Ovary (tissue), 9 donors: ENCODE results near the gene EDIL3. TPM values are rescaled to one million over a fixed set of nuclear protein-coding genes. Genes with fewer than 3 reads are reported as not detected.

Experiments
- DNase-seq, 5 donors: peaks; one replicate each; pipeline ENCODE4 v3.0.0-alpha.2; 2019 to 2020
- H3K27ac ChIP-seq, 2 donors: fragments of 200-600 bp; one replicate each; pipeline versions ENCODE4 v1.5.1 to v1.8.0; 2019 to 2022
- H3K27me3 ChIP-seq: fragments of 200-600 bp; one replicate; pipeline ENCODE4 v1.8.0; 2022
- H3K36me3 ChIP-seq: fragments of 200-600 bp; sonication (generic); one replicate; pipeline ENCODE4 v1.5.1; 2019
- H3K4me1 ChIP-seq: one replicate; pipeline ENCODE4 v1.8.1; 2013; ENCODE audit warnings: mild to moderate bottlenecking, moderate library complexity; ENCODE audit not compliant: insufficient read depth
- H3K4me3 ChIP-seq: fragments of 200-600 bp; sonication (generic); one replicate; pipeline ENCODE4 v1.5.1; 2017
- H3K9me3 ChIP-seq, 2 donors: fragments of 200-600 bp in 1 of 2; sonication (generic) in 1 of 2; one replicate each; pipeline versions ENCODE4 v1.5.1 to v1.8.1; 2013 to 2019; ENCODE audit warnings: mild to moderate bottlenecking in 1 of 2, moderate library complexity in 1 of 2
- EP300 ChIP-seq: sonication (generic); formaldehyde crosslinking; IDR thresholded peaks from one replicate; pipeline ENCODE4 v1.6.1; 2017; ENCODE audit warnings: antibody characterized with exemption
- POLR2A ChIP-seq: fragments of 450-650 bp; IDR thresholded peaks from one replicate; pipeline ENCODE4 v1.6.1; 2017; ENCODE audit warnings: antibody characterized with exemption, mild to moderate bottlenecking, moderate library complexity
- WGBS, 3 donors: extraction: QIAGEN DNeasy Blood & Tissue Kit in 1 of 3; methylation state at CpG; one replicate each; pipeline versions ENCODE4 v1.1.5 to v1.1.7; 2013 to 2017; 5-methylcytosine and 5-hydroxymethylcytosine counted together
- intact Hi-C, 4 donors: fragments of 100-400 bp; cut with DNase I; formaldehyde crosslinking; loops; one replicate each; pipeline versions ENCODE4 v1.11.0 to v1.15.1; 2022 to 2023
- polyA plus RNA-seq, 2 donors: library from polyadenylated mRNA; stranded (reverse); fragments of 200-250 nt in 1 of 2; fragments of 350-450 nt in 1 of 2; fragmentation: Illumina TruSeq in 1 of 2; extraction: RNeasy Lipid Tissue Mini Kit (QIAGEN cat#74804) in 1 of 2; gene quantifications; one replicate each; pipeline ENCODE4 v1.2.3, GENCODE V29; 2013 to 2014
- total RNA-seq, 7 donors: library from RNA; depleted of rRNA in 2 of 7; stranded (reverse); fragments of >200 nt in 2 of 7; fragmentation: NEBNext Ultra II Directional in 3 of 7; extraction: Animal tissue kit (Norgen Biotek cat#: 25700) in 3 of 7; gene quantifications; one replicate each; pipeline versions ENCODE4 v1.1.0 to v1.2.4, GENCODE V29; 2016 to 2023
- TF ChIP-seq, protein P1 (sequence below), 3 donors: fragments of 450-650 bp in 2 of 3; fragments of 200-600 bp in 1 of 3; IDR thresholded peaks; one replicate each; pipeline versions ENCODE4 v1.5.1 to v1.8.0; 2016 to 2022; ENCODE audit warnings: antibody characterized with exemption in 3 of 3, mild to moderate bottlenecking in 1 of 3
- donor health status: DM: no; HTN: no; CAD: no; lungs with moderate emphysema.
- donor health status: DM: no; HTN: no; CAD: no.
- donor health status: Bipolar disorder and iron deficiency.
- donor health status: DM: yes; HTN: yes; CAD: no.
- donor health status: DM: no; HTN: no; CAD: no.
- donor health status: DM: yes; HTN: yes; CAD: no.

Gene EDIL3
- total and polyA plus RNA-seq, 9 donors, result 5.9 to 41.5 (median 9.7) TPM

GRCh38 chr5:84259283-84260045 is 125.2 kb downstream of the EDIL3 start:
- DNase-seq, result no peak
- no peak overlapping the region for H3K4me3 ChIP-seq

GRCh38 chr5:84257061-84257460 is 127.6 kb downstream of the EDIL3 start:
- H3K27ac ChIP-seq, result no peak overlapping the region
- H3K4me3 ChIP-seq, result no peak overlapping the region
- no peaks in the 10 kb centered on the region for H3K9me3 ChIP-seq
- no peaks in the 10 kb centered on the region for H3K4me1 ChIP-seq
- TF ChIP-seq EP300 (no peak), POLR2A (no peak)
- TF ChIP-seq, protein P1, sequence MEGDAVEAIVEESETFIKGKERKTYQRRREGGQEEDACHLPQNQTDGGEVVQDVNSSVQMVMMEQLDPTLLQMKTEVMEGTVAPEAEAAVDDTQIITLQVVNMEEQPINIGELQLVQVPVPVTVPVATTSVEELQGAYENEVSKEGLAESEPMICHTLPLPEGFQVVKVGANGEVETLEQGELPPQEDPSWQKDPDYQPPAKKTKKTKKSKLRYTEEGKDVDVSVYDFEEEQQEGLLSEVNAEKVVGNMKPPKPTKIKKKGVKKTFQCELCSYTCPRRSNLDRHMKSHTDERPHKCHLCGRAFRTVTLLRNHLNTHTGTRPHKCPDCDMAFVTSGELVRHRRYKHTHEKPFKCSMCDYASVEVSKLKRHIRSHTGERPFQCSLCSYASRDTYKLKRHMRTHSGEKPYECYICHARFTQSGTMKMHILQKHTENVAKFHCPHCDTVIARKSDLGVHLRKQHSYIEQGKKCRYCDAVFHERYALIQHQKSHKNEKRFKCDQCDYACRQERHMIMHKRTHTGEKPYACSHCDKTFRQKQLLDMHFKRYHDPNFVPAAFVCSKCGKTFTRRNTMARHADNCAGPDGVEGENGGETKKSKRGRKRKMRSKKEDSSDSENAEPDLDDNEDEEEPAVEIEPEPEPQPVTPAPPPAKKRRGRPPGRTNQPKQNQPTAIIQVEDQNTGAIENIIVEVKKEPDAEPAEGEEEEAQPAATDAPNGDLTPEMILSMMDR (IDR thresholded peaks at IDR 0.05), result no peak
- H3K36me3 ChIP-seq, result no peaks in the 10 kb centered on the region
- intact Hi-C loops, result no loop called here
- H3K27me3 ChIP-seq, result no peaks in the 10 kb centered on the region
- DNase-seq, result no peak
- WGBS, 3 donors, result 83 to 93% (median 86%) methylated on average over 2 of the region's 2 CpGs

More at GRCh38 chr5:84259283-84260045, 125.2 kb downstream of the EDIL3 start:
- no peaks in the 10 kb centered on the region for H3K36me3 ChIP-seq
- no peak overlapping the region for H3K27ac ChIP-seq
- H3K9me3 ChIP-seq, result no peaks in the 10 kb centered on the region
- intact Hi-C loops, result no loop called here
- H3K4me1 ChIP-seq, result no peaks in the 10 kb centered on the region
- no peaks in the 10 kb centered on the region for H3K27me3 ChIP-seq
- 47 to 53% (median 47%) methylated on average over 4 of the region's 4 CpGs for WGBS, 3 donors
- TF ChIP-seq POLR2A (no peak), EP300 (no peak)
- TF ChIP-seq, protein P1 (IDR thresholded peaks at IDR 0.05), result no peak

DNA sequence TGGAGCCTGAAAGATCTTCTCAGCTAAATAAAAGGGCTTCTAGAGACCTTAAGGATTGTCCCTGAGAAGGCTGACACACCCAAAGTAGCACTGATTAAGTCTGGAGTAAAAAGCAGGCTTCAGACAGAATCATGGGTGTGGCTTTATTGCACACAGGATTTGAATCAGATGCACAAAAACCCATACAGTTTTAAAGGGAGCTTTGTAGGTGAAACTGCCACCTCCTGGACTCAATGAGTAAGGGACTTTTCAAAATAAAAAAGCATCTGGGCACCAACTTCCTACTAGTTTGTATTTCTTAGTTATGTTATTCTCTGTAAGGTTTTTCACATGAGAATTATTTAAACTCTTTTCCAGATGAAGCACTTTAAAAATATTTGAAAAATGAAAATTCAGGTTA is 129.4 kb downstream of the EDIL3 start:
- H3K4me1 ChIP-seq, result no peaks in the 10 kb centered on the region
- DNase-seq, result no peak
- intact Hi-C loops, result no loop called here
- H3K27ac ChIP-seq, result no peak overlapping the region
- TF ChIP-seq, protein P1 (IDR thresholded peaks at IDR 0.05), result no peak
- no peak for TF ChIP-seq POLR2A
- TF ChIP-seq EP300, result no peak
- no peaks in the 10 kb centered on the region for H3K9me3 ChIP-seq
- H3K27me3 ChIP-seq, result no peaks in the 10 kb centered on the region
- no peaks in the 10 kb centered on the region for H3K36me3 ChIP-seq
- no peak overlapping the region for H3K4me3 ChIP-seq

DNA sequence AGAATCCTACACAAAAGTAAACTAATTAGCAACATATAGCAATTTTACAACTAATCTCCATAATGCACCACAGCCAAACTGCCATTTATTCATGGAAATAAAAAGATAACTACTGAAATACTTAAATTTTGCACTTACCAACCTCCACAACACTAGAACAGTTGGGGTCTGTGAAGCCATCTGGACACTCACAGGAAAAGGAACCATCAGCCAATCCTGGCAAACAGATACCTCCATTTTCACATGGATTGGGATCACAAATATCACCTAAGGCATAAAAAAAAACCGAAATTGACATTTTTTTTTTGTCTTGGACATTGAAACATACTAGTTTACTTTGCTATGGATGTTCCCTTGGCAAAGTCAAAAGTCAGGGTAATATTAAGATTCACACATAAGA is 130.7 kb downstream of the EDIL3 start:
- intact Hi-C loops, result no loop called here
- 89 to 95% (median 94%) methylated on average over 1 of the region's 1 CpG for WGBS, 3 donors
- Histone ChIP-seq H3K36me3 (no peaks in the 10 kb centered on the region), H3K9me3 (no peaks in the 10 kb centered on the region), H3K27ac (no peak overlapping the region), H3K27me3 (no peaks in the 10 kb centered on the region), H3K4me1 (no peaks in the 10 kb centered on the region), H3K4me3 (no peak overlapping the region)
- no peak for DNase-seq
- TF ChIP-seq, protein P1 (IDR thresholded peaks at IDR 0.05), result no peak
- no peak for TF ChIP-seq POLR2A
- no peak for TF ChIP-seq EP300
